Measurements from ENCODE around the gene FAM118B. TPM values are rescaled to one million over a fixed set of nuclear protein-coding genes. Genes with fewer than 3 reads are reported as not detected.

Gene FAM118B
- total and polyA plus RNA-seq, 2 of the 8 experiments (the other 6 are each of a cell fraction or from before 2014, with no cell fraction given), result 25.3 to 48.3 TPM

- TF ChIP-seq GABPA (IDR thresholded peaks at IDR 0.05; ENCODE audit: borderline replicate concordance, insufficient read depth, low read length), result no peak
- TF ChIP-seq CHD1 (IDR thresholded peaks at IDR 0.05; ENCODE audit: low read depth, low read length), result no peak
- no peak for TF ChIP-seq CEBPB (IDR thresholded peaks at IDR 0.05; ENCODE audit: low read depth, low read length)
- no peak for TF ChIP-seq RNF2 (IDR thresholded peaks at IDR 0.05; ENCODE audit: borderline replicate concordance, low read depth, low read length, missing control alignments, poor library complexity, severe bottlenecking)
- no peak for TF ChIP-seq GTF2F1 (IDR thresholded peaks at IDR 0.05; ENCODE audit: borderline replicate concordance, low read depth, low read length)
- TF ChIP-seq SUZ12 (IDR thresholded peaks at IDR 0.05; ENCODE audit: low read length), result no peak
Measured at GRCh38 chr11:126207896-126208295, 3.7 kb upstream of the FAM118B start (continued).
